Fibroblast of upper back skin (primary cell): ENCODE data around the gene PHYKPL.

Source experiments
- DNase-seq: peaks from one replicate; pipeline ENCODE4 v3.0.0-alpha.2; 2013

The PHYKPL gene

GRCh38 chr5:178180141-178180863 lies 52.3 kb downstream of the PHYKPL start:
- no peak for DNase-seq

GRCh38 chr5:178177569-178177968 lies 55.0 kb downstream of the PHYKPL start:
- DNase-seq, result no peak

- no peak for DNase-seq
These were observed 55.8 kb downstream of the PHYKPL start for GRCh38 chr5:178176791-178177190.

- DNase-seq, result no peak
These were observed 58.1 kb downstream of the PHYKPL start for GRCh38 chr5:178174456-178174855.

- no peak for DNase-seq
These were observed 62.1 kb downstream of the PHYKPL start for GRCh38 chr5:178170455-178170854.

- DNase-seq, result no peak
These were observed 67.0 kb downstream of the PHYKPL start for GRCh38 chr5:178165581-178165980.

GRCh38 chr5:178163772-178164735 lies 68.5 kb downstream of the PHYKPL start:
- DNase-seq, result peak; percentile 62

- DNase-seq, result no peak
These were observed 70.1 kb downstream of the PHYKPL start for GRCh38 chr5:178162481-178162880.

- no peak for DNase-seq
These were observed 72.4 kb downstream of the PHYKPL start for GRCh38 chr5:178160176-178160575.
